Measurements from ENCODE around the gene L1CAM.

Gene L1CAM

DNA sequence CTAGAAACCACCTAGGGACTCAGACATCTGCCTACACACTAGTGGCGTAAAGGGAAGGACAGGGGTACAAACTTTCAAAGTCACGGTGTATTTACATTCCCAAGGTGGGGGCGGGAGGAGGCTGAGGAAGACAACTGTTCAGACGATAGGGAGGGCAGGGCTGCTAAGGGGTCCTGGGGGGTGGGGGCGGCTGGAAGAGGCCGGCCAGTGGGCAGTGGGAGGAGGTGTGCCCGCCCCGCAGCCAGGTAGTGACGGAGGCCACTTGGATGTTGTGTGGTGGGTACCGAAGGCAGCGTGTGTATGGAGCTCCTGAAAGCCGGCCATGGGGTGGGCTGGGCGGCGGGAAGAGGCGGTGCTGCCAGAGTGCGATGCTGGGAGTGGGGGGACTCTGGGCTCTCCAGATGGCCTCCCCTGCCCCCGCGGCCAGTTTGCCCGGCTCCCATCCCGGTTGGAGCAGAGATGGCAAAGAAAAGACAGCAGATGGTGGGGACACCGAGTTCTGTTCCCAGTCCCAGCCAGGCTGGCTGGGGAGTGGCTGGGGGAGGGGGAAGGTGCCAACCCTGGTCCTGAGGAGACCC lies 24.2 kb downstream of the L1CAM start:
- no peak for DNase-seq

- DNase-seq = no peak
These were observed 24.8 kb downstream of the L1CAM start for GRCh38 chrX:153861151-153861550.

DNA sequence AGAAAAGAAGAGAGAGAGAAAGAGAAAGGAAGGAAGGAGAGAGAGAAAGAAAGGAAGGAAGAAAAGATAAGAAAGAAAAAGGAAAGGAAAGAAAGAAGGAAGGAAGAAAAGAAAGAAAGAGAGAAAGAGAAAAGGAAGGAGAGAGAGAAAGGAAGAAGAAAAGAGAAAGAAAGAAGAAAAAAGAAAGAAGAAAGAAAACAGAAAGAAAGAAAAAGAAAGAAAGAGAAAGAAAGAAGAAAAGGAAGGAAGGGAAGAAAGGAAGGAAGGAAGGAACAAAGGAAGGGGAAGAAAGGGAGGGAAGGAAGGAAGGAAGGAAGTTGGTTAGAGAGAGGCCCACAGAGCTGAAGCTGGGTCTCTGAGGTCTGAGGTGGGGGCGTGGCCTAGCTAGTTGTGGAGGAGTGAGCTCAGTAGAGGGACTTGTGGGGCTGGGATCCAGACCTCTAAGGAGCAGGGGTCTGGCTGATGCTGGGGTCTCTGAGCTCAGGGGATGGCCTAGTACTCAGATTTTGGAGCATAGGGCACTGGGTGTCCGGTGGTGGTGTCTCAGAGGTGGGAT lies 28.5 kb downstream of the L1CAM start:
- DNase-seq = no peak

DNA sequence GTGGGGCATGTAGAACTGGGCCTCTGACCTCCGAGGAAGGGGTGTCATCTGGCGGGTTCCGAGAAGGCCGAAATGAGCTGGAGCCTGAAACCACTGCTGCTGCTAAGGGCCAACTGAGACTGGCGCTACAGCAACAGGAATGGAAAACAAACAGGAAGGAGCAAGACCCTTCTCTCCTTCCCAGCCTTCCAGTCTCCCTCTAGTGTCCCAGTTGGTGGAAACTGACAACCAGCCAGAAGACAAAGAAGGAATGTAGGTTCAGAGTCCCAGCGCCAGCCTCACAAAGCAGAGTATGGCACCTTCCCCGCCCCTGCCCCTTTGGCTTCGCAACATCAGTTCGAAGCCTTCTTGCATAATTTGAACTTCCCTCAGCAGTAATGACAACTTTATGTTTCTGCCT lies 31.3 kb downstream of the L1CAM start:
- DNase-seq = no peak

- DNase-seq = no peak
These were observed 32.1 kb downstream of the L1CAM start for GRCh38 chrX:153853902-153854267.

DNA sequence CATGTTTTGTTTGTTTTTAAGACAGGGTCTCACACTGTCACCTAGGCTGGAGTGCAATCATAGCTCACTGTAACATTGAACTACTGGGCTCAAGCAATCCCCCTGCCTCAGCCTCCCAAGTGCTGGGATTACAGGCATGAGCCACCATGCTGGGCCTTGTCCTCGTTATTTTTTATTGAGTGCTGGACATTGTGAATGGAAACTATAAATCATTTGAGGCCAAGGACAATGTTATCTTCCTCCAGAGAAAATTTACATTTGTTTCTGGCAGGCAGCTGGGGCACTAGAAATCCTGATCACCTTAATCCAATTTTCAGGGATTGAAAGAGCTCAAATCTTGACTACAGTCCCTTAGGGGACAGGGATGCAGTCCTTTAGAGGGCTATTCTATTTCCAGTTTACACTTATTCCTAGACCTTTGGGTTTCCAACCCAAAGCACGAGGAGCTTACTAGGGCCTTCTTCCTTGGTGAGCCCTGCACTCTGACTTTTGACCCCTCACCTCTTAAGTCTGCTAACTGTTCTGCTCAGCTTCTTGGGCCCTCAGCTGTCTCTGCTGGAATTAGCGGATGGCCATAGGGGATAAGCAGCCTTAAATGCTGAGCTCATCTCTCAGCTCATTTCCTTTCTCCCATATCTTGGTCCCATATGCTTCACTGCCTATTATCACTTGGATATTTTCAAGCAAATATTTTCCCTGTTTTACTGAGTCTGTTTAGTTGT lies 32.6 kb downstream of the L1CAM start:
- DNase-seq = no peak

DNA sequence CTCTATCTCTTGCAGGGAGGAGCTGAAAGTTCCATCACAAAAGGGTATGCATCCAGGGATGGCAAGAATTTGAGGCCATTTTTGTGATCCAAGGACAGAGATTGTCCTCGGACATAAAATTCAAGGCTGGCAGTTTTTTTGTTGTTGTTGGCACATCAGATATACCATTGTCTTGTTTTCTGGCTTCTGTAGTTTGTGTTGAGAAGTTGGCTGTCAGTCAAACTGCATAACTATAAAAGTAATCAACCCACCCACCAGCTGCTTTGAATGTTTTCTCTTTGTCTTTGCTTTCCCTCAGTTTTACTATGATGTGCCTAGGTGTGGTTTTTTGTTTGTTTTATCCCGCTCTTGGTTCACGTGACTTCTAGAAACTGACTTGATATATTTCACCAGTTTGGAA lies 34.0 kb downstream of the L1CAM start:
- DNase-seq = no peak

GRCh38 chrX:153848325-153848724 lies 37.6 kb downstream of the L1CAM start:
- no peak for DNase-seq

GRCh38 chrX:153845842-153846241 lies 40.1 kb downstream of the L1CAM start:
- no peak for DNase-seq

- DNase-seq = no peak
These were observed 40.8 kb downstream of the L1CAM start for GRCh38 chrX:153845195-153845594.

- DNase-seq = no peak
These were observed 41.4 kb downstream of the L1CAM start for GRCh38 chrX:153844509-153845082.

GRCh38 chrX:153836921-153837320 lies 49.1 kb downstream of the L1CAM start:
- DNase-seq = no peak

- no peak for DNase-seq
These were observed 53.2 kb downstream of the L1CAM start for GRCh38 chrX:153832728-153833127.

GRCh38 chrX:153831429-153832150 lies 54.4 kb downstream of the L1CAM start:
- no peak for DNase-seq

- DNase-seq = no peak
These were observed 55.1 kb downstream of the L1CAM start for GRCh38 chrX:153830640-153831428.

DNA sequence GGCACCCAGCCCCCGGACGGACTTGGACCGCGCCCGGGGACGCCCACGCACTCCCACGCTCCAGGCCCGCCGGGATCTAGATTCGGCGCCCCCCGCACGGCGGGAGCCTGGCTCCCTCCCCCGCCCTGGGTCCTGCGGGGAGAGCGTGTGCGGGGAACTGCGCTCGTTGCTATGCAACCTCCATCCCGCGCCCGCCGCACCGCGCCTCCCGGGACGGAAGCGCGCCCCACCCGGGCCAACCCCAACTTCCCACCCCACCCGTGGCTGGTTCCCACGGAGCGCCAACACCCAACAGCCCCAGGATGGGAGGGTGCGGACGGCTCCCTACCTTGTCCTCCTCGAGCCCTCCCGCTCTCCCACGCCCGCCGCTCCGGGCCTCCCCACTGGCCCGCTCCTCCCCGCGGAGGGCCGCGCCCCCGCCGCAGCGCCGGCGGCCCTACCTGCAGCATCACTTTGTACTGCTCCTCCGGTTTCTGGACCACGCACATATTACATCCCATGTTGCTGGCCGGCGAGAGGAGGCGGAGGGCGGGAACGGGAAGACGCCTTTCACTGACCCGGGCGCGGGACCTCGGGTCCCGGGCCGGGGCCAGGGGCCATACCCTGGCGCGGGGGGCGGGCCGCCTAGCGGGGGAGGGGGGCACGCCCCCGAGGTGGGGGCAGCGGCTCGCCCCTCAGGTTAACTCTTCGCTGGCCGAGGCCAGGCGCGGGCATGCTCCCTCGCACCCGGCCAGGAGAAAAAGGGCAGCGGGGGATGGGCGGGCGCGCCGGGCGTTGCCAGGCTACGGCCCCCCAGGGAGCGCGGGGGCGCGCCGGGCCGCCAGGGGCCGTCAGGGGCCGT lies 56.0 kb downstream of the L1CAM start, which contains the start of gene PDZD4:
TSS of gene PDZD4 (minus strand) at position 746 of the 841 bp plus-strand sequence. CDS start at position 500, 246 bp downstream.
- DNase-seq = no peak

GRCh38 chrX:153829549-153829798 lies 56.5 kb downstream of the L1CAM start:
- no peak for DNase-seq

DNA sequence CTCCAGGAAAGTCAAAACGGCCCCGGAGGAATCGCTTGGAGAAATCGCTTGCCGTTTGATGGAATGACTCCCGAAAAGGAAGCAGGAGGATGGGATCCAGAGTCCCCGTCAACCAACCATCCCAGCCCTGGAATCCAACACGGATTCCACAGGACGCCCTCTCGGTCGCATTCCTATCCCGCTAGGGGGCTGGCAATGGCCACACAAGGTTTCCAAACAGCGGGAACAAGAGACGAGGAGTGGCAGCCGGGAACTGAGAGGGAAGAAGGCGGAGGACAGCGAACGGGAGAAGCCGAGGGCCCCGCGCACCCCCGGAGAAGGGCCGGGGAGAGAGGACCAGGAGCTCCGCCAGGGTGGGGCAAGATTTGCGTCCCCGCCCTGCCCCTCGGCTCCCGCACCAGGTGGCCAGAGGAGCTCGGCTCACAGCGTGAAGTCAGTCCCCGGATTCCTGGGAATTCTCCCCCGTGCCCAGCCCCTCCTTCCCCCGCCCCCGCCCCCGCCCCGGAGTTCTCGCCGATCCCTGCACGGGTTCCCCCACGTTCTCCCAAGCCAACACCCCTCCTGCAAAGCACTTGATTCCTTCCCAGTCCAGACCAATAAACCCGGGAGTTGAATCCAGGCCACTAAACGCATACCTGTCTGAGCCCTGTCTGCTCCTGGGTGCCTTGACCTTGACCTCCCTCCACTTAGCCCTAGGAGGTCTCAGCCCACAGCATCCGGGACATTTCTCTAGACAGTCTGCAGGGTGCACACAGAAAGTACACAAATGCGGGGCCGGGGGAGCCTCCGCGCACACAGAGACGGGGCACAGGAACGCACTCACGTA lies 57.0 kb downstream of the L1CAM start:
- DNase-seq = no peak

DNA sequence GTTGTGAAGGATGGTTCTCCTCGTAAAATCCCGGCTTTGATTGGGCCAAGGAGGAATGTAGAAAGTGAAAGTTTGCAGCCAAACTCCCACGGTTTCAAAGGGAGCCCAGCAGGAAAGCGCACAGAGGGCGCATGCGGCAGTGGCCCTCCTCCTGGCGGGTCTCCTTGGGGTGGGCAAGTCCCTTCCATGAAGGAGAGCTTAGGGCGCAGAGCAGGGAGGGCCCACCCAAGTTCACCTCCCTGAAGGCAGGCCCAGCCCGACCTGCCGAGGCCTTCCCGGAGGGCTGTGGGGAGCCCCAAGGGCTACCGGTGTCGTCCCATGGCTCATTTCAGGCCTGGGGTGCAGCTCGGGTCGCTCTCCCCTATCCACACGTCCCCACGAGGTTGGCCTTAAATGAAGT lies 57.7 kb downstream of the L1CAM start:
- no peak for DNase-seq

DNA sequence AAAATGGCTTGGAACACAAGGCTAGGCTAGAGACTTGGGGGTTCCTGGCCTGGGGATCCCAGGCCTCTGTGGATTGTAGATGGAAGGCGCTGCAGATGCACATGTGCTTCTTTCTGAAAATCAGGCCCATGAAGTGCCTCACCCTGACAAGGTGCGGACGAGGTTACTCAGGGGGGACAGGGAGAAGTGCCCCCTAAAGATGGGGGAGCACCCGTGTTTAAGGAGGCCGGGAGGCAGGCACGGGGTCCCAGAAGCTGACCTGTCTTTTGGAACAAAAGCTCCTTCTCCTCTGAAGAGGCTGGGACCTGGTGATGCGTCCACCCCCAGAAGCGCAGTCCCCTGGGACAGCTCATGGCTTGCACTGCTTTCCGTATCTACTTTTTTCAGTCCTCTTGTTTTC lies 58.1 kb downstream of the L1CAM start:
- DNase-seq = no peak

DNA sequence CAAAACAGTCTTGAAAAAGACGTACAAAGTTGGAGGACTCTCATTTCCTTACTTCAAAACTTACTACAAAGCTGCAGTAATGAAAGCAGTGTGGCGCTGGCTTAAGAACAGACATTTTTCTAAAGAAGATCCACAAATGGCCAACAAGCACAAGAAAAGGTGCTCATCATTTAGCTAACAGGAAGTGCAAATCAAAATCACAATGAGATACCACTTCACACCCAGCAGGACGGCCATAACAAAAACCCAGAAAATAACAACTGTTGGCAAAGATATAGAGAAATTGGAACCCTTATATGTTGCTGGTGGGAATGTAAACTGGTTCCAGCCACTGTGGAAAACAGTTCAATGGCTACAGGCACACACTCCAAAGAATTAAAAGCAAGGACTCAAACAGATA lies 59.0 kb downstream of the L1CAM start:
- no peak for DNase-seq
